WI38 (cell line): ENCODE results near the gene LRBA.
"Not testable (repeated sequence)": the region's sequence is repeated elsewhere in the genome, so short reads cannot be mapped to it uniquely, and the experiment has no call there.

Source experiments
- H3K4me3 ChIP-seq: 2 replicates; pipeline ENCODE4 v1.5.1; 2011; ENCODE audit warnings: low read depth, mild to moderate bottlenecking, control low read depth, low read length
- CTCF ChIP-seq: IDR thresholded peaks from 2 replicates; pipeline ENCODE4 v1.5.1; 2012; ENCODE audit warnings: low read depth, mild to moderate bottlenecking, control low read depth, low read length

LRBA gene

GRCh38 chr4:150562250-150562649, 452.8 kb downstream of the LRBA start:
- no peak for TF ChIP-seq CTCF
- no peak overlapping the region for H3K4me3 ChIP-seq

DNA sequence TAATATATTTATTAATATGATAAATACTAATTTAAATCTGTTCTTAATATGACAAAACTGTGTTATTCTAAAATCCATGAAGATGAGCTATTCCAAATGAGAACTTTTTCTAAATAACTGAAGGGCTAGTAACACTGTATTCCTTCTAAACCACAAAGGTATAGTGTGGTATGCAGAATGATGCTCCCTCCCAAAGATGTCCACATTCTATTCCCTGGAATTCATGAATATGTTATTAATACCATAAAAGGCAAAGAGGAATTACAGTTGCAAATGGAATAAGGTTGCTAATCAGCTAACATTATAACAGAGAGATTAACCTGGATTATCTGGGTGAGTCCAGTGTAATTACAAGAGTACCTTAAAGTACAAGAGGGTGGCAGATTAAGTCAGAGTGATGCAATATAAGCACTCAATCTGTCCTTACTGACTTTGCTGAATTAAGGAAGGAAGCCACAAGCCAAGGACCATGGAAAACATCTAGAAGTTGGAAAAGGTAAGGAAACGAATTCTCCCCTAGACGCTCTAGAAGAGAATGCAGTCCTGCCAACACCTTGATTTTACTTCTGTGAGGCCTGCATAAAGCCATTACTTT, 453.8 kb downstream of the LRBA start:
- no peak for TF ChIP-seq CTCF
- no peak overlapping the region for H3K4me3 ChIP-seq

DNA sequence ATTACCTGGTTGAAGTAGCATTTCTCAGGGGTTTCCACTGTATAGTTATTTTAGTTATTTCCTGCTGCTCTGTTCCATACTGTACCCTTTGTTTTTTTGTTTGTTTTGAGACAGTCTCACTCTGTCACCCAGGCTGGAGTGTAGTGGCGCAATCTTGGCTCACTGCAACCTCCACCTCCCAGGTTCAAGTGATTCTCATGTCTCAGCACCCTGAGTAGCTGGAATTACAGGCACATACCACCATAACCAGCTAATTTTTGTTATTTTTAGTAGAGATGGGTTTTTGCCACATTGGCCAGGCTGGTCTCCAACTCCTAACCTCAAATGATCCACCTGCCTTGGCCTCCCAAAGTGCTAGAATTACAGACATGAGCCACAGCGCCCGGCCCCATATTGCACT, 457.3 kb downstream of the LRBA start:
- H3K4me3 ChIP-seq: not testable (repeated sequence)

DNA sequence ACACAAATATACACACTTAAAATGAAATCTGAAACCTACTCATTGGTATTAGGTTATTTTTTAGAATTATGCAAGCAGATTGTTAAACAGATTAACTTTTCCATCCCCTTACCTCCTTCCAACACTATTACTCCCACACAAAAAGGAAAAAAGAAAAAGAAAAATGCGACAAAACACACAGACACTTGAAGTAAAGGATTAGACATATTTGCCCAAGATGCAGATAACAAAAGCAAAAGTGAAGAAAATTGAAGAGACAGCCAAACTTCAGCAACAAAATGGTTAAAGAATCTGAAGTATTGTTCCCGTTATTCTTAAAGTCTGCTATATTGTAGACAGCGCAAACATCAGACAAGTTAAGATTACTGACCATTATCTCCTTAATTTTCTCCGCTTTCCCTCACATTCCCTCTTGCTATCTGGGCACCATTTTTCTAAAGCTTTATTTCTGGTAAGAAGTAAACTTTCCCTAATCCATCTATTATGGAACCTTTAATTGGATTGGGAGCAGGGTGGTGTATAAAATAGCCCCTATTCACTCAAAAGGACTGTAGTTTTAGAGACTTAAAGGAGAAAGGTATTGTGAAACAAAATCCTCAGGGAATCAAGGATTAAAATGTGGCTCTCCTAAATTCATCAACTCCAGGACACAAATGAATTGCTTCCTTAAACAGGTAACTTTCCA, 467.8 kb downstream of the LRBA start:
- TF ChIP-seq CTCF: no peak
- no peak overlapping the region for H3K4me3 ChIP-seq

DNA sequence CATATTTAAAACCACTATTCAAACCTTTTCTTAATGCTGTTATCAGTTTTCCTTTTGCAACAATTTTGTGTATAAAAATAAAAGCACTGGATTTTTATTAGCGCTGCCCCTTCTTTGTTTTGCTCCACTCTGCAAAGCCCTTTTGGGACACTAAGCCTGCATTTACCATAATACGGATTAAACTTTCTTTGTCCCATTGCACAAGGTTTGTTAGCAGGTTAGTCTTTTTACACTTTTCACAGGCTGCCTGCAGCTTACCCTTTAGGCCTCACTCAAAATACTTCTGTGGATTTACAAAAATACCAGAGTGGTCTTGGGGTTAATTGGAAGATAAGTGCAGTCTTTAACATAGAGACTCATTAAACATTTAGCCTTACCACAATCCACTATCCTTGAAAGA, 468.8 kb downstream of the LRBA start:
- TF ChIP-seq CTCF: no peak
- H3K4me3 ChIP-seq: no peak overlapping the region

- TF ChIP-seq CTCF: no peak
- no peak overlapping the region for H3K4me3 ChIP-seq
Measured at GRCh38 chr4:150543042-150543441, 472.0 kb downstream of the LRBA start.

- no peak for TF ChIP-seq CTCF
- H3K4me3 ChIP-seq: no peak overlapping the region
Measured at GRCh38 chr4:150541681-150542080, 473.4 kb downstream of the LRBA start.

- no peak overlapping the region for H3K4me3 ChIP-seq
- no peak for TF ChIP-seq CTCF
Measured at GRCh38 chr4:150540959-150541360, 474.1 kb downstream of the LRBA start.
